GM18873 (cell line): Measurements from ENCODE around the gene MPG.

Source experiments
- ATAC-seq: cut with Tn5 transposase; IDR thresholded peaks from one replicate; pipeline ENCODE4 v1.9.1; 2021; ENCODE audit warnings: mild to moderate bottlenecking, moderate library complexity, moderate number of reproducible peaks; ENCODE audit not compliant: unreplicated experiment, low FRiP score

Gene MPG

GRCh38 chr16:47234-47633 is 30.8 kb upstream of the MPG start:
- no peak for ATAC-seq

GRCh38 chr16:50769-51591 is 27.0 kb upstream of the MPG start:
- no peak for ATAC-seq

GRCh38 chr16:53346-54236 is 24.4 kb upstream of the MPG start, which contains the start of the genes POLR3K and SNRNP25:
Gene POLR3K, minus strand, starts transcription at chr16:53608. Its CDS starts 22 bp downstream, at chr16:53586.
Gene SNRNP25, plus strand, starts transcription at chr16:53828. Its CDS starts 189 bp downstream, at chr16:54017.
- ATAC-seq, result peak; percentile 89

DNA sequence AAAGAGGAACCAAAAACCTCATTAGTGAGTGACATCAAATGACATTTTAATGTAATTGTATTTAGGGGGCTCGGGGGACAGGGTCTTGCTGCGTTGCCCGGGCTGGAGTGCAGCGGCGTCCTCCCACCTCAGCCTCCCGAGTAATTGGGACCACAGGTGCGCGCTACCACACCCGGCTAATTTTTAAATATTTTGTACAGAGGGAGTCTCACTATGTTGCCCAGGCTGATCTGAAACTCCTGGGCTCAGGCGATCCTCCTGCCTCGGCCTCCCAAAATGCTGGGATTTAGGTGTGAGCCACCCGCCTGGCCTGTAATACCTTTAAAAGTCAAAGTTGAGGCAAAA is 23.8 kb upstream of the MPG start:
- no peak for ATAC-seq

DNA sequence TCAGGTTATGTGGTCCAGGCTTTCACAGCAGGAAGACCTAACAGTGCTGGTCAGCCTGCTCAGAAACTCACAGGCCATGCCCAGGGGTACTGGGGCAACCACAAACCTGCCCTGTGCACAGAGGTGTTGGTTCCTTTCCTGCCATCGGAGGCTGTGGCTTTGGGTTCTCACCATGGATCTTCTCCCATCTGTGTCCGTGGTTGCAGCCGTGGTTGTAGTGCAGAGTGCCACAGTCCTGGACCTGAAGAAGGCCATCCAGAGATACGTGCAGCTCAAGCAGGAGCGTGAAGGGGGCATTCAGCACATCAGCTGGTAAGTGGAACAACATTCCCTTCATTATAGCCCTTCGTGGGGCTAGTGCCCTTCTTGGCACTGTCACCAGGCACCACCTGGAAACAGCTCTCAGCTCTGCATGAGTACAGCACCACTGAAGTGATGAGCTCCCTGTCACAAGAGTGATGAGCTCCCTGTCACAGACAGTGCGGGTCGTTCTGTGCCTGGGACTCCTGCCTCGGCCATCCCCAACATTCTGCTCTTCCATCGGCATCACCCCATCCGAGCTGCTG is 22.4 kb upstream of the MPG start:
- ATAC-seq, result no peak

- no peak for ATAC-seq
These were observed 21.6 kb upstream of the MPG start for GRCh38 chr16:56231-56927.

DNA sequence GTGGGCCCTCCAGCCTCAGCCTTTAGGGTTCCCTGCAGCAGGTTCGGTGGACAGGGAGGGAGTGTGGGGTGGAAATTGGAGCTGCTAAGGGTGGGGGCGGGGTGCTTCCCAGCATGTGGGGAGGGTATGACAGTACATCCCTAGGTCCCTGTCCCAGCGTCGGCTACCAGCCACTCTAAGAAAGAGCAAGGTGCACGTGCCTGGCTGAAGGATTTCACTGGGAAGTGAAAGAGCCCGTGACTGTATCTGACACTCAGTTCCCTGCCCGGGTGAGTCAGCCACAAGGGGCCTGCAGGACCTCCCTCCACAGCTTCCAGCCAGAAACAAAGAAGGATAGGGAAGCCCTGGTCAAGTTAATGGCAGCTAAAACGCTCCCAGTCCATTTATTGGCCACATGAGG is 20.3 kb upstream of the MPG start:
- ATAC-seq, result no peak

- no peak for ATAC-seq
These were observed 19.3 kb upstream of the MPG start for GRCh38 chr16:58491-59439.

DNA sequence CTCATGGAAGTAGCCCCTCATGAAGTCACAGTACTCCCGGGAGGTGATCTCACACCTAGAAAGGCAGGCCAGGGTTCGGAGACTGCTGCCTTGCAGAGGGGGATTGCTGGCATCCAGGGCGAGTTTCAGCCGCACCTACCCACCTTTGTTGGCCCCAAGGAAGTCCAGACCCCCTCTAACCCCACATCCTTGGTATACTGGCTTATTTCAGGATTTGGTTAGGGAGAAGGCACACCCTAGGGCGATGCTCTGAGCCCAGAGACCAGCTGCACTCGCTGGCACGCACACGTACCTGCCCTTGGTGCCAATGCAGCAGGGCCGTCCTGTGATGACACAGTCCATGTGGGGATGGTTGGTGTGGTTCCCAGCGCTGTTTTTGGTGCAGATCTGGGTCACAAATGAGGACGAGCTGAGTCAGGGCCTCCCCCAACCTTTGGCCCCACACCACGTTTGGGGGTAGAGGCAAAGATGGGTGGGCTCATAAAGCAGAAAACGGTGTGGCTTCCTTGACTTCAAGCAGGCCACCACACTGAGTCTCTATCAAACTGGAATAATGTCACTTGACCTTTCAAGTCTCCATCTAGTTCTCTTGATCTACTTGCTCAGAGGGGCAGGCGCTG is 18.5 kb upstream of the MPG start:
- no peak for ATAC-seq

DNA sequence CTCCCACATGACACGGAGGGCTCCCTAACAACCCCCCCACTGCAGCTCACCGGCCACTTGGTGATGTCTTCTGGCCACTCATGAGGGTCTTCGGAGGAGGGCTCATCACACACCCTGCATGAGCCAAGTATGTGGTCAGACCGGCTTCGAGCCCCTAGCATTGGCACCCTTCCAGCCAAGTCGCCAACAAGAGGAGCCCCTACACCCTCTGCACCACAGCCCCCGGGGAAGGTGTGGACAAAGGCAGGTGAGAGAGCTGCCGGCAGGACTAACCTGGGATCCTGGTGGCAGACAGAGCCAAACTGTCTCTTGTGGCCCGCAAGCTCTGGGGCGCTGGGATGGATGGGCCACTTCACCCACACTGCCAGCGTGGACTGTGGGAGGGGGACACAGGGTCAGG is 17.9 kb upstream of the MPG start:
- ATAC-seq, result no peak

DNA sequence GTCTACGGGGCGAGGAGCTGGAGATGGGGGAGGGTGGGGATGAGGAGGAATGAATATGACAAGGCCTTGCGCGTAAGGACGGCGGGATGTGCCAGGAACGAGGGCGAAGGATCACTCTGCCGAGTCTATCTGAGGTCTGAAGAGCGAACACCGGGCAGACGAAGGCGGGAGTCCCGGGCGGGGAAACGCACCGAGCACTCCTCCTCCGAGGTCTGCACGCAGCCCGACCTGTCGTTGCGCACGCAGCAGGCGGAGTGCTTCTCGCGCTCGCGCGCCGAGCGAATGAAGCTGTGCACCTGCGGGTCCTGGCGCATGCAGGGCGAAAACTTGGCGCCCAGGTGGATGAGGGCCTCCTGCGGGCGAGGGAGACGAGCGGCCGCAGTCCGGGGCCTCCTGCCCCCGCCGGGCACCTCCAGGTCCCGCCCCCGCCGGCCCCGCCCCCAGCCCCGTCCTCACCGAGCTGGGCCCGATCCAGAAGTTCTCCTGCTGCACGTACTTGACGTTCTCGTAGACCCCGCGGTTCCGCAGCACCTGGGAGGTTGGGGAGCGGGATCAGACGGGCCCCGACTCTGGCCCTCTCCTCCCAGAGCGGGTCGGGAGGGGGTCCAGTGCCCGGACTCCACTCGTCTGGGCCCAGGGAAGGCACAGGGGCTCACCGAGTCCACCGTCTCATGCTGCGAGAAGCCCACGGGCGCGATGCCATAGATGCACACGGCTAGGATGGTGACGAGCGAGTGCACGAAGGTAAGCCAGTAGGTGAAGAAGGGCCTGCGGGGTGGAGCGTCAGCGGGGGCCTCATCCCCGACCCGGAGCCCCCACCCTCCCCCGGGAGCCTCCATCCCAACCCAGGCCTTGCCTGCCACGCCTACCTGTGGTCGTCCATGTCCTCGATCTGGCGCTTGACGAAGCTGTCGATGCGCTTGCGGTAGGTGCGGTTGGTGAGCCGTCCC is 16.8 kb upstream of the MPG start:
- ATAC-seq, result no peak

GRCh38 chr16:61879-62281 is 16.1 kb upstream of the MPG start:
- ATAC-seq, result no peak

- no peak for ATAC-seq
These were observed 15.6 kb upstream of the MPG start for GRCh38 chr16:62283-62967.

GRCh38 chr16:62968-63391 is 15.0 kb upstream of the MPG start:
- no peak for ATAC-seq

DNA sequence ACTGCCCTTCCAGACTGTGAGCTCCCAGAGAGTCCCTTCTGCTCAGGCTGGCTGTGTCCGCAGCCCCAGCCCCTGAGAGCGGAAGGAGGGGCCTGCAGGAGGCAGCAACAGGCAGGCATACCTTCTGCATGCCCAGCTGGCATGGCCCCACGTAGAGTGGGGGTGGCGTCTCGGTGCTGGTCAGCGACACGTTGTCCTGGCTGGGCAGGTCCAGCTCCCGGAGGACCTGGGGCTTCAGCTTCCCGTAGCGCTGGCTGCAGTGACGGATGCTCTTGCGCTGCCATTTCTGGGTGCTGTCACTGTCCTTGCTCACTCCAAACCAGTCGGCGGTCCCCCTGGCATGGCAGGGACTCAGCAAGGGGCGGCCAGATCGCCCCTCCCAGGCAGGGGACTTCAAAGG is 14.6 kb upstream of the MPG start:
- no peak for ATAC-seq

DNA sequence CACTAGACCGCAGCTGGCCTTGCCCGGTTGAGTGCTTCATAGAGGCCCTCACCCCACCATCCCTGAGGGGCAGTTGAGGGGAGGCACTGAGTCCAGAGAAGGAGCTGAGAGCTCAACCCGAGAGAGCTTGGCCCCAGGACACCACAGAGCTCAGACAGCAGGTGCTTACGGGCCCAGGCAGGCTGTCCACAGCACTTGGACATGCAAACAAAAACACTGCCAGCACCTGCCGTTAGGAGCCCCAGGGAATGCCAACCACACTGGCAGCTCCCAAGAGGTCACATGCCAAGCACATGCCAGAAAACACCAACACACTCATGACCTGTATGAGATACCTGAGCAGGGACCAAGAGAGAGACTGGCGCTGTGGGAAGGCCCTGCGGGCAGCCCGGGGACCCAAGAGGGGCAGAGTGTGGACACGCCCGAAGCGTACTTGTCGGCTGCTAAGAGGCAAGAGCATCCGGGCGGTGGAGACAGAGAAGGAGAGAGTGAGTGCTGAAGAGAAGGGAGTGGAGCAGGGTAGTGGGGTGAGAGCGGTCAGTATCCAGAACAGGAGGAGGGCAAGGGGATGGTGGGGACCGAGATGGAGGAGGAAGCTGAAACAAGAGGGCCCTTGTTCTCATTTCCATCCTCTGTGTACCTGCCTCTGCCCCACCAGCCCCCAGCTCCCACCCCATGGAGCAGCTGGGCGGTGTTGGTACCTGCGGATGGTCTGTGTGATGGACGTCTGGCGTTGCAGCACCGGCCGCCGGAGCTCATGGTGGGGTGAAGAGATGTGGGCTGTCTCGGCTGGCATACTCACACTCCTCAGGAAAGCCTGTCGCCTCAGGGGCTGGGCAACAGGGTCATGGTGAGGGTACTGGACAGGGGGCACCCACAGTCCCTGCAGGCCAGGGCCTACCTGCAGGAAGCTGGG is 13.8 kb upstream of the MPG start:
- ATAC-seq, result no peak
